HPDE6-E6E7 (cell line): ENCODE results near the gene GABBR2.

Experiments
- DNase-seq: peaks from one replicate; pipeline ENCODE4 v3.0.0; 2011; ENCODE audit warnings: missing footprints; ENCODE audit errors: extremely low spot score

Gene GABBR2

DNA sequence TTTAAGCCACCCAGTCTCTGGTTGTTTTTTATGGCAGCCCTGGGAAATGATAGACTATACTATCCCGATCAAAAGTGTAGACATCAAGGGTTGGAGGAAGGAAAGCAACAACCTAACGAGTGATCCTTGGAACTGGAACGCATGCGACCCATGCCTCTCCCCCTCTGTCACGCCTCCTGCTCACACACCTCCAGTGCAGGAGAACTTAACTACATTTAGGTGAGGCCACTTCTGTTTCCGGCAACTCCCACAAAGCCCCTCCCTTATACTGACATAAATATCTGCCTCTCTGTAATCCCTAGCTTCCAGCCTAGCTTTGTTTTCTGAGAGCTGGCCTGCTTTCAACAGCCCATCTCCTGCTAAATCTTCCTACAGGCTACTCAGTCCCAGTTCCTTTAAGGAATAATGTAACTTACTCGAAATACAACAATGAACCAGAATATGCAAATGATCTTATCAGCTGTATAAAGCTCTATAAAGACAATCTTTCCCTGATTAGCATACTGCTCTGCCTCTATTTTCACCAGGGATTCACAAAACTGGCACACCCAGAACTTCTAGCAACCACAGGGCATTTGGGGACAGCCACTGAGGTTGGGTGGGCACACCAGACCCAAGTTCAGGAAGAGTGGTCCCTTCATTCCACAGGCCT lies 73.9 kb downstream of the GABBR2 start:
- no peak for DNase-seq

GRCh38 chr9:98632839-98633238 lies 75.9 kb downstream of the GABBR2 start:
- DNase-seq = no peak

DNA sequence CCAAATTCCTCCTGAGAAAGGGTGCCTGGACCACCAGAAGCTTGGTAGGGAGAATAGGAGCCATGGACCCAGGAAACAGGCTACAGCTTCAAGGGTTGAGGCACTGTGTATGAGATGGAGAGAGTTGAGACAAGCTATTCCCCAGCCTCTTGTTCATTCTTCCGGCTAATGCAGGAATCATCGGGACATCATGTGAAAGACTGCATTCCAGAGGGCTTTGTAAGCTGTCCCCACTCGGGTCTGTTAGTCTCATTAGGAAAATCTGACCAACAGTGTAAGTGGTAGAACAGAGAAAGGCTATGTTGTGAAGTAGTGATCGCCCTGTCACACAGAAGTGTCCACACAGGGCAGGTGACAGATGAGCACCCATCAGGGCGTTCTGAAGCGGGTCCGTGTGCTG lies 81.4 kb downstream of the GABBR2 start:
- DNase-seq = no peak

GRCh38 chr9:98625728-98626127 lies 83.0 kb downstream of the GABBR2 start:
- no peak for DNase-seq

DNA sequence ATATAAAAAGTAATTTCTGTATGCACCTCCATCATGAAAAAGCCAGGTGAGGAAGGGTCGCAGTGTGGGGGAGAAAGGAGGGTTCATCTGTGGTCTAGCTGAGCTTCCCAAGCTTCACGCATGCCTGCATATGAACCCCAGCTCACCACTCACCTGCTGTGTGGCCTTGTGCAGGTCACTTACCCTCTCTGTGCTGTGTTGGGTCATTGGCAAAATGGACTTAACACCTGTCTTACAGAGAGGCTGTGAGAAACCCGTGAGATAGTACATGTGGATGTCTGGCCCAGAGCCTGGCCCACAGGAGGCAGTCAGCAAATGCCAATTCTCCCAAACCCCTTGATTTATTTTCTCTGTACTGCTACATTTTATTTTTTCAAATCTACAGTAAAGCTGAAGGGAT lies 88.9 kb downstream of the GABBR2 start:
- no peak for DNase-seq

DNA sequence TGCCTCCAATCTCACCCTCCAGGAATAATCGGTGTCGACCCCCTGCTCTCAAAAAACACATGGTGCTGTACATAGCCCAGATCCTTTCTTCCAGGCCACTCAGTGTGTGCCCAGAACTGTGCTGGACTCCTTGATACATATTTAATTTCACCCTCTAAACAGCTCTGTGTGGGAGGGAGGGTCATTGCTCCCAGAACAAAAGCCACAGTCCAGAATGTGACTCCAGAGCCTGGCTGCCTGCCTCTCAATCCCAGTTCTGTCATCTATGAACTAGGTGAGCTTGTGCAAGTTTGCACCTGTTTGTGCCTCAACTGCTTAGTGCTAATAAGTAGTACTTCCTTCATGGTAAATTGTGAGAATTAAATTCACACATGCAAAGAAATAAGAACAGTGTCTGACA lies 93.1 kb downstream of the GABBR2 start:
- DNase-seq = no peak

- DNase-seq = no peak
These were observed 93.8 kb downstream of the GABBR2 start for GRCh38 chr9:98614941-98615340.

- no peak for DNase-seq
These were observed 96.5 kb downstream of the GABBR2 start for GRCh38 chr9:98612061-98612752.

- DNase-seq = no peak
These were observed 97.4 kb downstream of the GABBR2 start for GRCh38 chr9:98611319-98611718.

- DNase-seq = no peak
These were observed 98.0 kb downstream of the GABBR2 start for GRCh38 chr9:98610711-98611110.

DNA sequence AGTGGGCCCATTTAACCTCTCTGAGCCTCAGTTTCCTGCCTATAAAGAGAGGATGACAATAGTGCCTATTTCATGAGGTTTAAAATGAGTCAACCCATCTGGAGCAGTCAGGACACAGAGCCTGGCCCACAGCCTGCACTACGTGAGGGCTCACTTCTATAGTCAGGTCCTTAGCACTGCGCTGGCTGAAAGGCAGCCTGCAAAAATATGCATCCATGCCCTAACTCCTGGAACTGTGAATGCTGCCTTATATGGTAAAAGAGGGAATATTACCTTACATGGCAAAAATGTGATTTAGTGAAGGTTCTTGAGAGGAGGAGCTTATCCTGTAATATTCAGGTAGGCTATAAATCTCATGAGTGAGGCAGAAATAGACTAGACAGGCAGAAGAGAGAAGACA lies 98.5 kb downstream of the GABBR2 start:
- no peak for DNase-seq

GRCh38 chr9:98609646-98610045 lies 99.1 kb downstream of the GABBR2 start:
- no peak for DNase-seq

- DNase-seq = no peak
These were observed 100.9 kb downstream of the GABBR2 start for GRCh38 chr9:98607787-98608186.

DNA sequence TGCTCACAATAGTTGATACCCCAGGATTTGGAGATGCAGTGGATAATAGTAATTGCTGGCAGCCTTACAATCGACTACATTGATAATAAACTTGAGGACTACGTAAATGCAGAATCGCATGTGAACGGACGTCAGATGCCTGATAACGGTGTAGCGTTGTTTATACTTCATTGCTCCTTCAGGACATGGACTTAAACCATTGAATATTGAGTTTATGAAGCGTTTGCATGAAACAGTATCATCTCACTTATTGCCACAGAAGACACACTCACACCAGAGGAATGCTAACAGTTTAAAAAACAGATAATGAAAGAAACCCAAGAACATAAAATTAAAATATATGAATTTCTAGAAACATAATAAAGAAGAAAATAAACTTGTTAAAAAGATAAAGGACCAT lies 101.6 kb downstream of the GABBR2 start:
- no peak for DNase-seq

DNA sequence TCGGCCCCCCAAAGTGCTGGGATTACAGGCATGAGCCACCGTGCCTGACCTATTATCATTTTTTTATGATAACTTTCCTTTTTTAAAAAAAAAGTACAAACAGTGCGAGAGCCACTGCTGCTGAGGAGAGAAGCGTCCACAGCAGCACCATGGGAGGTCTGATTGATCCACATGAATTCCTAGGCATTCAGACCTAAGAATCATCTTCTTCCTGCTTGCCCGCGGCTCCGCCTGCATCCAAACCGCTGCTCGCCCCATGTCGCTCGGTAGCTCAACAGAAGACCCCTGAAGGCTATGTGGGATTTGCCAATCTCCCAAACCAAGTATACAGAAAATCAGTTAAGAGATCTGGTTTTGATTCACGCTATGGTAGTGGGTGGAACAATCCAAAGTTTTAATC lies 102.0 kb downstream of the GABBR2 start:
- no peak for DNase-seq

GRCh38 chr9:98605116-98605515 lies 103.6 kb downstream of the GABBR2 start:
- DNase-seq = no peak

DNA sequence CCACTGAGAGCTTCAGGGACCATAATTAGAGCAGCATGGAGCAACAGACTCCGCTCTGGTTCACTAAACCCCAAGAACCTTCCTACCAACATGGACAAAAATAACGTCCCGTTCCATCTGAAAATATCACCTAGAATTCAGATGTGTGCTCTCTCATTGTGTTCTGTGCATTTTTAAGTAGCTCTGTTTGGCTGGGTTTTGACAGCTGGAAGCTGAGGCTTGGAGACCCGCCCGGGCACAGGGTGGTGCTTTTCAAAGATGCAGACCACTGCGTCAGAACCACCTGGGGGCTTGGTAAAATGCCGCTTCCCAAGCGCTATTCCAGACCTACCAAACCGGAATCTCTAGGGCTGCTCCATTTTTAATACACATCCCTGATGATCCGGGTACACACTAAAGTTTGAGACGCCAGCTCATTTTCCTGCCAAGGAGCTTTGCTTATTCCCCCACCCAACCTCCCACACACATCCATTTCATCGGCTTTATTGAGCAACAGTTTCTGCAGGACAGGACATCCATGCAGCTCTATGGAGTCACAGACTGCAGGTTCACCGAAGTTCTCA lies 104.8 kb downstream of the GABBR2 start:
- no peak for DNase-seq

DNA sequence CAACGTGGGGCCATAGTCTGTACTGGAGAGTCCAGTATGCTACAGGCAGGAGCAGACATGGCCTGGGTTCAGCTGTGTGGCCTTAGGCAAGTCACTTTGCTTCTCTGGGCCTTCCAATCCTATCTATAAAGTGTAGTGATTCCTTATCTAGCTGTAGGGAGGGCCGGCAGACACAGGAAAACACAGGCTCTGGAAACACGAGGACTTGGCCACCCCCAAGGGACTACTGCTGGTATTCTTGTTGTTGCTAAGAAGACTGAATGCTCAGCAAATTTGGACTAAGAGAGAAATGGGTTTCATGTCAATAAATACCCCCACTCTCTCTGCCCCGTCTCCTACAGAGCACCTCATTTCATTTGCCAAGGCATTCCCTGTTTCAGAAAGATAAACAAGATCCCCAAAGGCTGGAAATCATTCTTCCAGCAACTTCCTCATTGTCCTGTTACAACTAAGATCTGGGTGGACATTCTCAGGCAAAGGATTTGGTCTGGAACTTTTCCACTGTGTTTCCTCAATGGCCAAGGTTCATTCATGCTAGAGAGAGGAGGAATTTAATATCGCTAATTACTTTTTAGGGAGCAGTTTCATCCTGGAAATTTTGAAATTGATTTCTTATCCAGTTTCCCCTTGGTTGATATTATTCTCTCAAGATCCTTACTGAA lies 105.8 kb downstream of the GABBR2 start:
- DNase-seq = no peak

DNA sequence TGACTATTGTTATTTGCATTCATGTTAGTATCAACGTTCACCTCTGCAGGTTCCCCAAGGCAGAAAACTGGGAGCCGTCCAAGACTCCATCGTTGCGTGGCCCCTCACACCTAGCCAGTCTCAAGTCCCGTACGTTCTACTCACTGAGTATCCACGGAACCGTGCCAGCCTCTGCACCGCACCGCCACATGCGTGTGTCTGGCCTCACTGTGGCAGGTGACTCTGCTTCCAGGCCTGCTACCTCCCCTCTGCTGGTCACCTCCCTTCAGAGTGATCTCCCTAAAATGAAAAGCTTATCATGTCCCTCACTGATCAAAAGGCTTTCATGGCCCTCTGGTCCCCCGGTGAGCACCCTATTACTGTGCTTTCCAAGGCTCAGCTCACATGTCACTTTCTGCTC lies 108.1 kb downstream of the GABBR2 start:
- DNase-seq = no peak

DNA sequence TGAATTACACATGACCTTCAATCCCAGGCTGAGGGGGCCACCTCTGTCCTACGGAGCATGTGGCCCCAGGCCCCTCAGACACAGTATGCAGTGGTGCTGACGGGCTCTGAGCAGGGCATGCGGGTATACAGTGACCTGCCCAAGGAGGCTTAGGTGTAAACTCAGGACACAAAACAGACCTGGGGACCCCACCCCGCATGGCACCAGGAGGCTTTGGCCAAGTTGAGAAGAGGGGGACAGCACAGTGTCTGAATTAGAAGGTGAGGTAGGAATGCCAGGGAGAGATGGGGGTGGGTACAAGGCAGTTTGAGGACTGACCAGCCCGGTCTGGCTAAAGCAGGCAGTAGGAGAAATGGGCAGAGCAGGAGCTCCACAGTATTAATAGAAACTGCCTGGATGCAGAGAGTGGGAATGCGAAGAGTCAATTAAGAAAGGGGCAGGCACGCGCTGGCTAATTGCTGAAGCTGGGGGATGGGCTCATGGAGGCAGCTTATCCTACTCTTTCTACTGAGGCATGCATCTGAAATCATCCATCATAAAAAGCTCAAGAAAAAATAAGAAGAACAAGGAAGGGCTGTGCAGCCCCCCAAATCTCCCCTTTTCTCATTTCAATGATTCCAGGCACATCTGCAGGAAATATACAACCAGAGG lies 109.0 kb downstream of the GABBR2 start:
- DNase-seq = no peak

- no peak for DNase-seq
These were observed 109.9 kb downstream of the GABBR2 start for GRCh38 chr9:98598861-98599260.

DNA sequence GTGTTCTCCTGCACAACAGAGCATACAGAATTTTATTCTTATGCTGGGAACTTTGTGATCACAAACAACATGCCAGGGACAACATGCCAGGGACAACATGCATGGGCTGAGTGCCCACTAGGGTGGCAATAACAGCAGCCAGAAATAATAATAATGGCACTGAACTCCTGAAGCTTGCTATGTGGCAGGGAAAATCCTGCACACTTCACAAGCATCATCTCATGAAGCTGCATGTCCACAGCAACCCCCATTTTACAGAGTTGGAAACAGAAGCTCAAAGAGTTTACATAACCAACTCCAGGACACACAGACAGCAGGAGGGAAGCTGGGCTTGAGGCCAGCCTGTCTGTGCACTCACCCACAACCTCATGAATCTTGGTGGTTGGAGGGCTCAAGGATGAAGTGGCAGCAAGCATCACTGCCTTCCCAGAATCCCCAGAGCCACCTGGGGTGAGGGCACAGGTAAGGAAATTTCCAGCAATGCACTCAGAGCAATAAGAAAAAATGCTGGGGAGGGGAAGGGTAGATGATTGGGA lies 111.4 kb downstream of the GABBR2 start:
- no peak for DNase-seq
